Panc1 (cell line): ENCODE measurements around the gene CD300LB. TPM values are rescaled to one million over a fixed set of nuclear protein-coding genes. Genes with fewer than 3 reads are reported as not detected.

ENCODE experiments used
- ATAC-seq: fragments of 200-7000 bp; cut with Tn5 transposase; 2 replicates; pipeline ENCODE4 v1.9.1; 2020; ENCODE audit warnings: mild to moderate bottlenecking, moderate library complexity
- BruUV-seq: library from RNA; stranded (reverse); fragments of 400-500 nt; replicated peaks from 2 replicates; lab custom pipeline; 2021; lab: Mats Ljungman, UMichigan
- CTCF ChIA-PET: fragments of 300-600 bp; sonication (Branson Sonifier 250); formaldehyde crosslinking; loops from one replicate; lab custom pipeline; 2022; ENCODE audit warnings: antibody characterized with exemption; lab: Charles Lee
- POLR2A ChIA-PET: fragments of 300-600 bp; sonication (Branson Sonifier 250); formaldehyde crosslinking; loops from one replicate; lab custom pipeline; 2022; ENCODE audit warnings: antibody characterized with exemption; lab: Charles Lee
- DNase-seq: peaks from one replicate; pipeline ENCODE4 v3.0.0-alpha.2; 2010; ENCODE audit warnings: low read depth, low spot score
- H3K27ac ChIP-seq: 2 replicates; pipeline ENCODE4 v1.5.1; 2011; ENCODE audit warnings: mild to moderate bottlenecking, low read length, inconsistent platforms
- H3K27me3 ChIP-seq: fragments of 200-500 bp; sonication (Bioruptor generic); 2 replicates; pipeline ENCODE4 v1.6.0; 2014; ENCODE audit warnings: low read length, inconsistent platforms; ENCODE audit not compliant: control insufficient read depth, insufficient read depth
- H3K36me3 ChIP-seq: fragments of 200-500 bp; sonication (Bioruptor generic); 2 replicates; pipeline ENCODE4 v1.5.1; 2014; ENCODE audit warnings: inconsistent platforms, mild to moderate bottlenecking, low read length, moderate library complexity; ENCODE audit not compliant: control insufficient read depth, insufficient read depth
- H3K4me1 ChIP-seq: 2 replicates; pipeline ENCODE4 v1.5.1; 2011; ENCODE audit warnings: inconsistent platforms, mild to moderate bottlenecking, low read length, moderate library complexity; ENCODE audit not compliant: control insufficient read depth, insufficient read depth
- H3K4me3 ChIP-seq, 2 experiments: 2 replicates each; pipeline ENCODE4 v1.5.1; 2011 to 2012; ENCODE audit warnings: low read depth in 2 of 2, low read length in 2 of 2, mild to moderate bottlenecking in 2 of 2, inconsistent platforms in 1 of 2, moderate library complexity in 1 of 2
- H3K9me3 ChIP-seq: fragments of 200-500 bp; sonication (Bioruptor generic); 2 replicates; pipeline ENCODE4 v1.5.1; 2014; ENCODE audit warnings: low read depth, mild to moderate bottlenecking, inconsistent platforms, low read length, moderate library complexity; ENCODE audit not compliant: control insufficient read depth, insufficient read depth
- POLR2AphosphoS5 ChIP-seq: IDR thresholded peaks from 2 replicates; pipeline ENCODE4 v1.6.1; 2012; ENCODE audit warnings: mild to moderate bottlenecking, low read depth, low read length, moderate library complexity
- SIN3A ChIP-seq: IDR thresholded peaks from 2 replicates; pipeline ENCODE4 v1.6.1; 2012; ENCODE audit warnings: low read depth, mild to moderate bottlenecking, low read length, moderate library complexity, borderline replicate concordance; ENCODE audit not compliant: insufficient read depth
- TCF7L2 ChIP-seq: IDR thresholded peaks from 2 replicates; pipeline ENCODE4 v1.6.1; 2011; ENCODE audit warnings: mild to moderate bottlenecking, low read depth, low read length, inconsistent platforms
- in situ Hi-C: cut with HindIII; loops from 2 replicates; pipeline ENCODE4 v1.10.0; 2016; ENCODE audit warnings: low sequenced_read_pairs, low pct_unique_long_range_greater_than_20kb
- intact Hi-C: fragments of 100-400 bp; cut with micrococcal nuclease; formaldehyde crosslinking; loops from one replicate; pipeline ENCODE4 v1.10.0; 2022; ENCODE audit not compliant: unreplicated experiment
- total RNA-seq: library from RNA; stranded (reverse); gene quantifications from one replicate; pipeline ENCODE4 v1.2.1, GENCODE V29; 2021; ENCODE audit not compliant: unreplicated experiment
- TF ChIP-seq, protein P1 (sequence below): fragments of 450-650 bp; IDR thresholded peaks from 2 replicates; pipeline ENCODE4 v1.5.1; 2017; ENCODE audit warnings: mild to moderate bottlenecking
- TF ChIP-seq, protein P2 (sequence below), 2 experiments: IDR thresholded peaks; 2 replicates each; pipeline ENCODE4 v1.6.1; 2011 to 2012; ENCODE audit warnings: low read depth in 2 of 2, control low read depth in 1 of 2, low read length in 1 of 2, mild to moderate bottlenecking in 1 of 2, moderate library complexity in 1 of 2; ENCODE audit not compliant: insufficient read depth in 1 of 2

CD300LB gene
- total RNA-seq, 1 experiment from 2014 or later, result not detected

DNA sequence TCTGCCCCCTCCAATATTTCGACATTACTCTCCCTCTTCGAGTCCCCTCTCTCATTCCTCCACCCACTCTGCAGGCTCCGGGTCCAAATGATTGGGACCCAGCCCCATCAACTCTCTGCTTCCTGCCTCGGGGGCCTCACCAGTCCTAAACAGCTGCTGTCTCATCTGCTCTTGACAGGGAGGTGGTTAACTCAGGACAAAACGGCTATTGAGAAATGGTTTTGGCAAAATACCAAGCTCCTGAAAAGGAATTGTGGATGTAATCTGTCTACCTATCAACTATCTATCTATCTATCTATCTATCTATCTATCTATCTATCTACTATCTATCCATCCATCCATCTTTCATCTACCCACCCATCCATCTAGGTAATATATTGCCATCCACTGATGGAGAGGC is 33.9 kb upstream of the CD300LB start:
- ATAC-seq, result no peak
- no peak overlapping the region for H3K27ac ChIP-seq
- peaks cover 4% of the 10 kb centered on the region; the same call in 1 of the 2 replicates for H3K27me3 ChIP-seq
- H3K36me3 ChIP-seq, result no peaks in the 10 kb centered on the region
- TF ChIP-seq, protein P1, sequence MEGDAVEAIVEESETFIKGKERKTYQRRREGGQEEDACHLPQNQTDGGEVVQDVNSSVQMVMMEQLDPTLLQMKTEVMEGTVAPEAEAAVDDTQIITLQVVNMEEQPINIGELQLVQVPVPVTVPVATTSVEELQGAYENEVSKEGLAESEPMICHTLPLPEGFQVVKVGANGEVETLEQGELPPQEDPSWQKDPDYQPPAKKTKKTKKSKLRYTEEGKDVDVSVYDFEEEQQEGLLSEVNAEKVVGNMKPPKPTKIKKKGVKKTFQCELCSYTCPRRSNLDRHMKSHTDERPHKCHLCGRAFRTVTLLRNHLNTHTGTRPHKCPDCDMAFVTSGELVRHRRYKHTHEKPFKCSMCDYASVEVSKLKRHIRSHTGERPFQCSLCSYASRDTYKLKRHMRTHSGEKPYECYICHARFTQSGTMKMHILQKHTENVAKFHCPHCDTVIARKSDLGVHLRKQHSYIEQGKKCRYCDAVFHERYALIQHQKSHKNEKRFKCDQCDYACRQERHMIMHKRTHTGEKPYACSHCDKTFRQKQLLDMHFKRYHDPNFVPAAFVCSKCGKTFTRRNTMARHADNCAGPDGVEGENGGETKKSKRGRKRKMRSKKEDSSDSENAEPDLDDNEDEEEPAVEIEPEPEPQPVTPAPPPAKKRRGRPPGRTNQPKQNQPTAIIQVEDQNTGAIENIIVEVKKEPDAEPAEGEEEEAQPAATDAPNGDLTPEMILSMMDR, result no peak
- TF ChIP-seq SIN3A, result no peak
- TF ChIP-seq TCF7L2, result no peak
- no peak for TF ChIP-seq POLR2AphosphoS5
- TF ChIP-seq, protein P2, sequence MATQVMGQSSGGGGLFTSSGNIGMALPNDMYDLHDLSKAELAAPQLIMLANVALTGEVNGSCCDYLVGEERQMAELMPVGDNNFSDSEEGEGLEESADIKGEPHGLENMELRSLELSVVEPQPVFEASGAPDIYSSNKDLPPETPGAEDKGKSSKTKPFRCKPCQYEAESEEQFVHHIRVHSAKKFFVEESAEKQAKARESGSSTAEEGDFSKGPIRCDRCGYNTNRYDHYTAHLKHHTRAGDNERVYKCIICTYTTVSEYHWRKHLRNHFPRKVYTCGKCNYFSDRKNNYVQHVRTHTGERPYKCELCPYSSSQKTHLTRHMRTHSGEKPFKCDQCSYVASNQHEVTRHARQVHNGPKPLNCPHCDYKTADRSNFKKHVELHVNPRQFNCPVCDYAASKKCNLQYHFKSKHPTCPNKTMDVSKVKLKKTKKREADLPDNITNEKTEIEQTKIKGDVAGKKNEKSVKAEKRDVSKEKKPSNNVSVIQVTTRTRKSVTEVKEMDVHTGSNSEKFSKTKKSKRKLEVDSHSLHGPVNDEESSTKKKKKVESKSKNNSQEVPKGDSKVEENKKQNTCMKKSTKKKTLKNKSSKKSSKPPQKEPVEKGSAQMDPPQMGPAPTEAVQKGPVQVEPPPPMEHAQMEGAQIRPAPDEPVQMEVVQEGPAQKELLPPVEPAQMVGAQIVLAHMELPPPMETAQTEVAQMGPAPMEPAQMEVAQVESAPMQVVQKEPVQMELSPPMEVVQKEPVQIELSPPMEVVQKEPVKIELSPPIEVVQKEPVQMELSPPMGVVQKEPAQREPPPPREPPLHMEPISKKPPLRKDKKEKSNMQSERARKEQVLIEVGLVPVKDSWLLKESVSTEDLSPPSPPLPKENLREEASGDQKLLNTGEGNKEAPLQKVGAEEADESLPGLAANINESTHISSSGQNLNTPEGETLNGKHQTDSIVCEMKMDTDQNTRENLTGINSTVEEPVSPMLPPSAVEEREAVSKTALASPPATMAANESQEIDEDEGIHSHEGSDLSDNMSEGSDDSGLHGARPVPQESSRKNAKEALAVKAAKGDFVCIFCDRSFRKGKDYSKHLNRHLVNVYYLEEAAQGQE (IDR thresholded peaks at IDR 0.05; ENCODE audit: insufficient read depth in 1 of 2, low read depth in 2 of 2, low read length in 1 of 2), result no peak
- no peaks in the 10 kb centered on the region for H3K9me3 ChIP-seq
- no TSS peak for BruUV-seq
- intact Hi-C loops (loop anchor here (5.0 kb wide), 1 partner anchor 172 kb away; the partner anchor contains the start of gene RAB37), in situ Hi-C loops (no loop called here)
- no peak for DNase-seq
- peaks cover 11% of the 10 kb centered on the region; the same call in 1 of the 2 replicates for H3K4me1 ChIP-seq
- H3K4me3 ChIP-seq, result no peak overlapping the region
- ChIA-PET POLR2A (no interaction called here), CTCF (interaction anchor here (0.7 kb wide), 1 partner anchor 10 kb away, joined by 4 read pairs; no protein-coding TSS in a partner anchor)

DNA sequence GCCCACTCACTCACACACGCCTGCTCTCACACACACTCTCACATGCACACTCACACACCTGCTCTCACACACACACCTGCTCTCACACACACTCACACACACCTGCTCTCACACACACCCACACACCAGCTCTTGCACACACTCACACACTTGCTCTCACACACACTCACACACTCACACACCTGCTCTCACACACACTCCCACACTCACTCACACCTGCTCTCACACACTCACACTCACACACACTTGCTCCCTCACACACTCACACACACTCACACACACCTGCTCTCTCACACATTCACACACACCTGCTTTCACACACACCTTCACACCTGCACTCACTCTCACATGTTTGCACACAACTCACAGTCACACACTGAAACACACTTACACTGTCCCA is 32.1 kb upstream of the CD300LB start:
- TF ChIP-seq POLR2AphosphoS5 (no peak), SIN3A (no peak), TCF7L2 (no peak)
- TF ChIP-seq, protein P1, result no peak
- TF ChIP-seq, protein P2 (IDR thresholded peaks at IDR 0.05; ENCODE audit: insufficient read depth in 1 of 2, low read depth in 2 of 2, low read length in 1 of 2), result no peak
- intact Hi-C loops, result no loop called here
- Histone ChIP-seq H3K4me3 (no peak overlapping the region), H3K27ac (no peak overlapping the region), H3K4me1 (no peaks in the 10 kb centered on the region), H3K27me3 (peaks cover 4% of the 10 kb centered on the region; the same call in 1 of the 2 replicates), H3K36me3 (no peaks in the 10 kb centered on the region), H3K9me3 (no peaks in the 10 kb centered on the region)
- DNase-seq, result no peak
- in situ Hi-C loops, result no loop called here
- CTCF ChIA-PET, result no interaction called here
- POLR2A ChIA-PET, result no interaction called here
- no peak for ATAC-seq
- BruUV-seq, result no TSS peak
